ENCODE data around the gene UMODL1. TPM values are rescaled to one million over a fixed set of nuclear protein-coding genes. Genes with fewer than 3 reads are reported as not detected.

UMODL1 gene
- total RNA-seq, 5 donors from 2014 or later (not counting 1 experiment from before 2014, with no cell fraction given) = 0.16 to 0.99 (median 0.82) TPM

GRCh38 chr21:42162831-42163510 lies 91.9 kb downstream of the UMODL1 start:
- WGBS (ENCODE audit: insufficient coverage) = 72% methylated on average over 9 of the region's 9 CpGs
- H3K4me3 Mint-ChIP-seq = peak overlapping the region in 1 of 3 donors; percentile 36
- H3K9me3 Mint-ChIP-seq = no peaks in the 10 kb centered on the region
- no peak for DNase-seq
- peak overlapping the region in 1 of 2 donors; percentile 67 for H3K27ac Mint-ChIP-seq
- H3K36me3 Mint-ChIP-seq = no peaks in the 10 kb centered on the region
- Histone ChIP-seq H3K27me3 (replicated peaks in 1 of 2; ENCODE audit: control insufficient read depth in 2 of 2, extremely low read depth in 1 of 2, insufficient read depth in 2 of 2, low read length in 1 of 2) (peaks cover 0 to 16% of the 10 kb centered on the region in 2 experiments), H3K9me3 (no peaks in the 10 kb centered on the region), H3K4me1 (ENCODE audit: control insufficient read depth in 1 of 2, extremely low read depth in 1 of 2, insufficient read depth in 2 of 2, low read length in 2 of 2) (peaks cover 25 to 37% of the 10 kb centered on the region in 2 experiments), H3K4me3 (ENCODE audit: control insufficient read depth in 1 of 2, extremely low read depth in 1 of 2, low read length in 1 of 2) (no peak overlapping the region), H3K27ac (ENCODE audit: low read length) (no peak overlapping the region), H3K36me3 (ENCODE audit: control insufficient read depth in 2 of 2, extremely low read depth in 1 of 2, insufficient read depth in 1 of 2, low read length in 1 of 2) (no peaks in the 10 kb centered on the region)
- H3K4me1 Mint-ChIP-seq = peaks cover 38 to 52% (median 46%) of the 10 kb centered on the region in 3 donors
- no peak for ATAC-seq (replicated peaks in 1 of 4)
- POLR2A ChIA-PET = no interaction called here
- H3K27me3 Mint-ChIP-seq = no peaks in the 10 kb centered on the region
- CTCF ChIA-PET = interaction anchor here in 1 of 2 donors (1.1 kb wide), 1 partner anchor 18 kb away, joined by 6 read pairs; no protein-coding TSS in a partner anchor

DNA sequence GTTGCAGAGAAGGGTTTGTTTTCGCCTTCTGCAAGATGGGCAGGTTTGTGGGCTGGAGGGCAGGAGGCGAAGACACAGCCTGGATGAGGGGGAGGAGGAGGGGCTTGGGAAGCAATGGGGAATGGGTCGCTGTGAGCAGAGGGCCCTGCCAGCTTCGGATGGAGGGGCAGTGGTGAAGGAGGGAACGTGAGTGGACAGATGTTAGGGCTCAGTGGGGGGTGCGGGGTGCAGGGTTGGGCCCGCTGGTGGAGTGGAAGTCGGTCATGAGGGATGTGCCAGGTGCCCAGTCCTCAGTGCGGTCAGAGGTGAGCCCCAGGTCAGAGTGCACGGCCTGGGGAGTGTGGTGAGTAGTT lies 92.4 kb downstream of the UMODL1 start:
- Mint-ChIP-seq H3K27me3 (no peaks in the 10 kb centered on the region), H3K4me3 (peak overlapping the region in 1 of 3 donors; percentile 36), H3K9me3 (no peaks in the 10 kb centered on the region), H3K27ac (no peak overlapping the region), H3K36me3 (no peaks in the 10 kb centered on the region), H3K4me1 (peaks cover 38 to 52% (median 46%) of the 10 kb centered on the region in 3 donors)
- ChIA-PET CTCF (interaction anchor here (1.0 to 2.2 kb wide), 6 partner anchors 18 to 98 kb away, joined by 3 to 18 read pairs (median 6); no protein-coding TSS in a partner anchor), POLR2A (interaction anchor here in 1 of 2 donors (1.1 kb wide), 1 partner anchor 57 kb away, joined by 4 read pairs; no protein-coding TSS in a partner anchor)
- no peak overlapping the region for H3K27ac ChIP-seq (ENCODE audit: low read length)
- no peaks in the 10 kb centered on the region for H3K9me3 ChIP-seq
- H3K27me3 ChIP-seq (replicated peaks in 1 of 2; ENCODE audit: control insufficient read depth in 2 of 2, extremely low read depth in 1 of 2, insufficient read depth in 2 of 2, low read length in 1 of 2) = peaks cover 0 to 16% of the 10 kb centered on the region in 2 experiments
- no peaks in the 10 kb centered on the region for H3K36me3 ChIP-seq (ENCODE audit: control insufficient read depth in 2 of 2, extremely low read depth in 1 of 2, insufficient read depth in 1 of 2, low read length in 1 of 2)
- H3K4me1 ChIP-seq (ENCODE audit: control insufficient read depth in 1 of 2, extremely low read depth in 1 of 2, insufficient read depth in 2 of 2, low read length in 2 of 2) = peaks cover 25 to 37% of the 10 kb centered on the region in 2 experiments
- 99% methylated on average over 9 of the region's 10 CpGs for WGBS (ENCODE audit: insufficient coverage)
- ATAC-seq (replicated peaks in 1 of 4) = no peak
- no peak overlapping the region for H3K4me3 ChIP-seq (ENCODE audit: control insufficient read depth in 1 of 2, extremely low read depth in 1 of 2, low read length in 1 of 2)
- DNase-seq = no peak

GRCh38 chr21:42164064-42164789 lies 93.1 kb downstream of the UMODL1 start:
- peaks cover 37 to 48% (median 44%) of the 10 kb centered on the region in 3 donors for H3K4me1 Mint-ChIP-seq
- WGBS (ENCODE audit: insufficient coverage) = 73% methylated on average over 6 of the region's 7 CpGs
- peak in 29 of 35 experiments; percentile 14 to 71 (median 40) for DNase-seq
- Histone ChIP-seq H3K36me3 (ENCODE audit: control insufficient read depth in 2 of 2, extremely low read depth in 1 of 2, insufficient read depth in 1 of 2, low read length in 1 of 2) (no peaks in the 10 kb centered on the region), H3K4me3 (ENCODE audit: control insufficient read depth in 1 of 2, extremely low read depth in 1 of 2, low read length in 1 of 2) (no peak overlapping the region), H3K4me1 (ENCODE audit: control insufficient read depth in 1 of 2, extremely low read depth in 1 of 2, insufficient read depth in 2 of 2, low read length in 2 of 2) (peaks cover 25 to 35% of the 10 kb centered on the region in 2 experiments), H3K27ac (ENCODE audit: low read length) (no peak overlapping the region), H3K9me3 (no peaks in the 10 kb centered on the region), H3K27me3 (replicated peaks in 1 of 2; ENCODE audit: control insufficient read depth in 2 of 2, extremely low read depth in 1 of 2, insufficient read depth in 2 of 2, low read length in 1 of 2) (peaks cover 0 to 11% of the 10 kb centered on the region in 2 experiments)
- ChIA-PET POLR2A (interaction anchor here in 1 of 2 donors (0.7 to 1.1 kb wide), 2 partner anchors 28 to 56 kb away, joined by 3 to 4 read pairs; no protein-coding TSS in a partner anchor), CTCF (interaction anchor here (0.9 to 2.2 kb wide), 7 partner anchors 24 to 98 kb away, joined by 3 to 18 read pairs (median 3); no protein-coding TSS in a partner anchor)
- H3K36me3 Mint-ChIP-seq = no peaks in the 10 kb centered on the region
- no peaks in the 10 kb centered on the region for H3K27me3 Mint-ChIP-seq
- peak; percentile 62 to 74 (median 67) for ATAC-seq (replicated peaks in 1 of 4)
- H3K27ac Mint-ChIP-seq = peak overlapping the region in 1 of 2 donors; percentile 1
- no peaks in the 10 kb centered on the region for H3K9me3 Mint-ChIP-seq
- H3K4me3 Mint-ChIP-seq = no peak overlapping the region

DNA sequence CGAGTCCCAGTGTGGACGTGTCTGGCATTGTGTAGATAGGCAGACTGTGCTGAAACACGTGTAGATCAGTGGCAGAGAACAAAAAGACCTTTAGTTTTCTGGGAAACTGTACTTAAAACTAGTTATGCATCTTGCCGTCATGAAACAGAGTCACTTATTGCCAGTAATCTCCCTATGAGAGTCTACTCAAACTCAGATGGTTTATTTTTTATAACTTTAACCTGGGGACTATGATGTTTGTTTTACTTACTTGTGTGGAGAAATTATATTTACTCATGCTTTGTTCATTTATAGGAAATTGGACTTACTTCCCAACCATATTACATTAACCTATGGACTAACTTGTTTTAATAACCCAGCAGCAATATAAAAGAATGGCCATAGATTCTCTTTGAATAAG lies 93.7 kb downstream of the UMODL1 start:
- DNase-seq (no peak), ATAC-seq (replicated peaks in 1 of 4) (no peak)
- H3K4me3 Mint-ChIP-seq = no peak overlapping the region
- peaks cover 33 to 47% (median 41%) of the 10 kb centered on the region in 3 donors for H3K4me1 Mint-ChIP-seq
- H3K36me3 ChIP-seq (ENCODE audit: control insufficient read depth in 2 of 2, extremely low read depth in 1 of 2, insufficient read depth in 1 of 2, low read length in 1 of 2) = no peaks in the 10 kb centered on the region
- H3K27me3 Mint-ChIP-seq = no peaks in the 10 kb centered on the region
- POLR2A ChIA-PET = interaction anchor here in 1 of 2 donors (0.7 kb wide), 1 partner anchor 28 kb away, joined by 3 read pairs; no protein-coding TSS in a partner anchor
- peaks cover 21 to 29% of the 10 kb centered on the region in 2 experiments for H3K4me1 ChIP-seq (ENCODE audit: control insufficient read depth in 1 of 2, extremely low read depth in 1 of 2, insufficient read depth in 2 of 2, low read length in 2 of 2)
- H3K27me3 ChIP-seq (replicated peaks in 1 of 2; ENCODE audit: control insufficient read depth in 2 of 2, extremely low read depth in 1 of 2, insufficient read depth in 2 of 2, low read length in 1 of 2) = peaks cover 0 to 5% of the 10 kb centered on the region in 2 experiments
- H3K4me3 ChIP-seq (ENCODE audit: control insufficient read depth in 1 of 2, extremely low read depth in 1 of 2, low read length in 1 of 2) = no peak overlapping the region
- H3K9me3 Mint-ChIP-seq = no peaks in the 10 kb centered on the region
- no peak overlapping the region for H3K27ac ChIP-seq (ENCODE audit: low read length)
- CTCF ChIA-PET = interaction anchor here (0.6 to 2.2 kb wide), 7 partner anchors 23 to 132 kb away, joined by 3 to 18 read pairs (median 3); no protein-coding TSS in a partner anchor
- WGBS (ENCODE audit: insufficient coverage) = 90% methylated on average over 2 of the region's 4 CpGs
- no peak overlapping the region for H3K27ac Mint-ChIP-seq
- H3K9me3 ChIP-seq = no peaks in the 10 kb centered on the region
- H3K36me3 Mint-ChIP-seq = no peaks in the 10 kb centered on the region

DNA sequence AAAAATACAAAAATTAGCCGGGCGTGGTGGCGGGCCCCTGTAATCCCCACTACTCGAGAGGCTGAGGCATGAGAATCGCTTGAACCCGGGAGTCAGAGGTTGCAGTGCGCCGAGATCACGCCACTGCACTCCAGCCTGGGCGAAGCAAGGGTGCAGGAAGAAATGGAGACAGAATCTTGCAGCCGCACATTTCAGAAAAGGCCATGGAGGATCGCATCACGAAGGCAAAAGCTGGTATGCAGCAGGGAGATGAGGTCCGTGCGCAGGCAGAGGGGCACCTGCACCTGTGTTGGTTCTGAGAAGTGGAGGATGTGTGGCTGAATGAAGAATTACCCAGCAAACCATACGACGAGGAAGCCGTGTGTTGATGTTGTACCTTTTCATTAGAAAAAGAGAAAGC lies 94.8 kb downstream of the UMODL1 start:
- H3K36me3 Mint-ChIP-seq = no peaks in the 10 kb centered on the region

GRCh38 chr21:42169758-42170157 lies 98.6 kb downstream of the UMODL1 start:
- H3K27me3 Mint-ChIP-seq = no peaks in the 10 kb centered on the region
- Histone ChIP-seq H3K27ac (ENCODE audit: low read length) (no peak overlapping the region), H3K9me3 (no peaks in the 10 kb centered on the region), H3K4me1 (ENCODE audit: control insufficient read depth in 1 of 2, extremely low read depth in 1 of 2, insufficient read depth in 2 of 2, low read length in 2 of 2) (peaks cover 0 to under 1% of the 10 kb centered on the region in 2 experiments), H3K27me3 (replicated peaks in 1 of 2; ENCODE audit: control insufficient read depth in 2 of 2, extremely low read depth in 1 of 2, insufficient read depth in 2 of 2, low read length in 1 of 2) (no peaks in the 10 kb centered on the region), H3K36me3 (ENCODE audit: control insufficient read depth in 2 of 2, extremely low read depth in 1 of 2, insufficient read depth in 1 of 2, low read length in 1 of 2) (no peaks in the 10 kb centered on the region), H3K4me3 (ENCODE audit: control insufficient read depth in 1 of 2, extremely low read depth in 1 of 2, low read length in 1 of 2) (no peak overlapping the region)
- H3K27ac Mint-ChIP-seq = peak overlapping the region in 1 of 2 donors; percentile 40
- DNase-seq (no peak), ATAC-seq (replicated peaks in 1 of 4) (no peak)
- CTCF ChIA-PET = no interaction called here
- no peaks in the 10 kb centered on the region for H3K9me3 Mint-ChIP-seq
- no peaks in the 10 kb centered on the region for H3K36me3 Mint-ChIP-seq
- POLR2A ChIA-PET = no interaction called here
- H3K4me1 Mint-ChIP-seq = peaks cover 7 to 10% (median 8%) of the 10 kb centered on the region in 3 donors
- no peak overlapping the region for H3K4me3 Mint-ChIP-seq

More for the DNA sequence above, 94.8 kb downstream of the UMODL1 start:
- H3K27me3 Mint-ChIP-seq = no peaks in the 10 kb centered on the region
- peaks cover 12 to 18% of the 10 kb centered on the region in 2 experiments for H3K4me1 ChIP-seq (ENCODE audit: control insufficient read depth in 1 of 2, extremely low read depth in 1 of 2, insufficient read depth in 2 of 2, low read length in 2 of 2)
- no peaks in the 10 kb centered on the region for H3K9me3 ChIP-seq
- DNase-seq (no peak), ATAC-seq (replicated peaks in 1 of 4) (no peak)
- no peaks in the 10 kb centered on the region for H3K9me3 Mint-ChIP-seq
- H3K27ac ChIP-seq (ENCODE audit: low read length) = no peak overlapping the region
- H3K4me1 Mint-ChIP-seq = peaks cover 31 to 48% (median 40%) of the 10 kb centered on the region in 3 donors
- H3K27me3 ChIP-seq (replicated peaks in 1 of 2; ENCODE audit: control insufficient read depth in 2 of 2, extremely low read depth in 1 of 2, insufficient read depth in 2 of 2, low read length in 1 of 2) = no peaks in the 10 kb centered on the region
- H3K4me3 ChIP-seq (ENCODE audit: control insufficient read depth in 1 of 2, extremely low read depth in 1 of 2, low read length in 1 of 2) = no peak overlapping the region
- POLR2A ChIA-PET = interaction anchor here in 1 of 2 donors (0.5 kb wide), 1 partner anchor 95 kb away, joined by 3 read pairs; no protein-coding TSS in a partner anchor
- no peak overlapping the region for H3K27ac Mint-ChIP-seq
- CTCF ChIA-PET = interaction anchor here in 1 of 2 donors (0.8 to 2.2 kb wide), 2 partner anchors 72 to 93 kb away, joined by 3 to 18 read pairs; no protein-coding TSS in a partner anchor
- no peaks in the 10 kb centered on the region for H3K36me3 ChIP-seq (ENCODE audit: control insufficient read depth in 2 of 2, extremely low read depth in 1 of 2, insufficient read depth in 1 of 2, low read length in 1 of 2)
- no peak overlapping the region for H3K4me3 Mint-ChIP-seq
- 93% methylated on average over 14 of the region's 18 CpGs for WGBS (ENCODE audit: insufficient coverage)

Data from T-cell (primary cell).